ENCODE data around the gene C20orf96.

The C20orf96 gene

DNA sequence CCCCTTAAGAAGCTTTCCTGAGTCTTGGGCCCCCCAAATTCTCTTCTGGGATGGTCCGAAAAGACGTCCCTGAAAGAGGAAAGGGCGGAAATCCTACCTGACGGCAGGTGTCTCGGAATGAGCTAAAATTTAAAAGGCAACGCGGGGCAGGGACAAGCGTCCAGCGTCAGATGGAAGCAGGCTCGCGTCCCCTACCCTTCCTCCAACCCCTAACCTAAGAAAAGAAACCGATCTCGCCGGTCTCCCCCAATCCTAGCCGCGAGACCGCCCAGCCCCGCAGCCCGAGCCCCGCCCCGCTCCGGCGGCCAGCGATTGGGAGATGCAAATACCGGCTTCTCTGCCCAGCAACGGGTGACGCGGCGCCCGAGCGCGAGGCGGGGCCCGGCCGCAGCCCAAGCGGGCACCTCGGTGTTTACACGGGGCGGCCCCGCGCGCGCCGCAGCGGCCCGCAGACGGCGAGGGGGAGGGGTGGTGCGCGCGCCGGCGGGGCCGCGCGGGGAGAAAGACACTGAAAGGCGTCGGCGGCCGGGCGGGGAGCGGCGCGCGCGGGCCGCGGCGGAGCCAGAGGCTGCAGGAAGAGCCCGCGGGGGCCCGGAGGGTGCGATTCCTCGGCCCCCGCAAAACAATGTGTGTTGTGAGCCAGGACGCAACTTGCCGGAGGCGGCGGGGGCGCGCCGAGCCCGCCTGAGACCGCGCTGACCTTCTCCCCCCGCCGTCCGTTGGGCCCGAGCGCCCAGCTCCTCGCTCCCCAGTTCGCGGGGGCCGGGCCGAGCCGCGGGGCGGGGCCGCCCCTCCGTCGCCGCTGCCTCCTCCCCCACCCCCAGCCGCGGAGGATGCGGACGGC is 34.7 kb upstream of the C20orf96 start, which contains the start of gene SOX12:
TSS of gene SOX12 (plus strand) at position 508 of the 844 bp plus-strand sequence. CDS start 373 bp downstream, outside the sequence.
- no peaks in the 10 kb centered on the region for H3K27me3 ChIP-seq (replicated peaks)

DNA sequence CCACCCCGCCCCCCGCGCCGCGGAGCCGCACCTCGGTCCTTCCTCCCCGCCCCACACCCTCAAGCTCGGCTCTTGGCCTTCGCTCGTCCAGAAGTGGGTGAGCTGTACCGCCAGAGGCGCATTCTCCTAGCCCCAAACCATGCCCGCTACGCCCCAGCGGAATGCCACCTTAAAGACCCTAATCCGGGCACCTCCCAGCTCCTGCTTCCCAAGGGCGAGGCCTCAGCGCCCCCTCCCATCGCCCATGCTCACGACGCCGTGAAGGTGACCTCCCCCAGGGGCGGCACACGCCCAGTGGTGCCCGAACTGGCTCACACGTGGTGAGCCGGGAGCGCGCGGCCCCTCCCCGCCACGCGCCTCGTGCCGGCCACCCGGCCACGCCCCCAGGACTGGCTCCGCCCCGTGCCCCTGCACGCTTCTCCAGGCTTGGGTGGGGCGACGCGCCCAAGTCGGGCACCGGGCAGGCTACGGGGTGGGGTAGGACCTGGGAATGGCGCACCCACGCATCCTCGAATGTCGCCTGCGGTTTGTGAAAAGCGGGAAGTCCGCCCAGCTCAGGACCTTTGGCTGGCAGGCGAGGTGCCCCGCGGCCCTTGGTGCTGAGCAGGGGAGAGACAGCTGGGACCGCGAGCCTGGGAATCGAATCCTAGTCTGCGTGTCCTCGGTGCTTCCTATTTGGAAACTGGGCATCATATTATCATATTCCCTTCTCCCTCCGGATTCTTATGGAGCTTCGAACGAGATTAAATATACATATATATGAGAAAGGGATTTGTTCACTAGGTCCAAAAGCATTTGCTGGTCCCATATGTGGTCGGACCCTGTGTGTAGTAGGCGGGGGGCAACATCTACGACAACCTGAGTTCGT is 33.9 kb upstream of the C20orf96 start:
- TF ChIP-seq, protein P1, sequence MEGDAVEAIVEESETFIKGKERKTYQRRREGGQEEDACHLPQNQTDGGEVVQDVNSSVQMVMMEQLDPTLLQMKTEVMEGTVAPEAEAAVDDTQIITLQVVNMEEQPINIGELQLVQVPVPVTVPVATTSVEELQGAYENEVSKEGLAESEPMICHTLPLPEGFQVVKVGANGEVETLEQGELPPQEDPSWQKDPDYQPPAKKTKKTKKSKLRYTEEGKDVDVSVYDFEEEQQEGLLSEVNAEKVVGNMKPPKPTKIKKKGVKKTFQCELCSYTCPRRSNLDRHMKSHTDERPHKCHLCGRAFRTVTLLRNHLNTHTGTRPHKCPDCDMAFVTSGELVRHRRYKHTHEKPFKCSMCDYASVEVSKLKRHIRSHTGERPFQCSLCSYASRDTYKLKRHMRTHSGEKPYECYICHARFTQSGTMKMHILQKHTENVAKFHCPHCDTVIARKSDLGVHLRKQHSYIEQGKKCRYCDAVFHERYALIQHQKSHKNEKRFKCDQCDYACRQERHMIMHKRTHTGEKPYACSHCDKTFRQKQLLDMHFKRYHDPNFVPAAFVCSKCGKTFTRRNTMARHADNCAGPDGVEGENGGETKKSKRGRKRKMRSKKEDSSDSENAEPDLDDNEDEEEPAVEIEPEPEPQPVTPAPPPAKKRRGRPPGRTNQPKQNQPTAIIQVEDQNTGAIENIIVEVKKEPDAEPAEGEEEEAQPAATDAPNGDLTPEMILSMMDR (IDR thresholded peaks at IDR 0.05; ENCODE audit: low read depth, low read length, missing control alignments): peak; percentile 64
- in situ Hi-C loops (cut with HindIII; ENCODE audit: low pct_ligation_motif_present, low sequenced_read_pairs): no loop called here
- no peaks in the 10 kb centered on the region for H3K27me3 ChIP-seq (replicated peaks)
- H3K36me3 ChIP-seq (replicated peaks): no peaks in the 10 kb centered on the region
- peak; percentile 48 for DNase-seq
- H3K4me3 ChIP-seq (ENCODE audit: low read depth, low read length): peak overlapping the region; percentile 71
- peak overlapping the region; percentile 61 for H3K27ac ChIP-seq

More for the DNA sequence above, 34.7 kb upstream of the C20orf96 start, which contains the start of gene SOX12:
- no peaks in the 10 kb centered on the region for H3K36me3 ChIP-seq (replicated peaks)
- DNase-seq: peak; percentile 87
- in situ Hi-C loops (cut with HindIII; ENCODE audit: low pct_ligation_motif_present, low sequenced_read_pairs): no loop called here
- H3K4me3 ChIP-seq (ENCODE audit: low read depth, low read length): peak within 1 kb of the TSS; percentile 71
- peak within 1 kb of the TSS; percentile 77 for H3K27ac ChIP-seq
- TF ChIP-seq, protein P1 (IDR thresholded peaks at IDR 0.05; ENCODE audit: low read depth, low read length, missing control alignments): no peak

DNA sequence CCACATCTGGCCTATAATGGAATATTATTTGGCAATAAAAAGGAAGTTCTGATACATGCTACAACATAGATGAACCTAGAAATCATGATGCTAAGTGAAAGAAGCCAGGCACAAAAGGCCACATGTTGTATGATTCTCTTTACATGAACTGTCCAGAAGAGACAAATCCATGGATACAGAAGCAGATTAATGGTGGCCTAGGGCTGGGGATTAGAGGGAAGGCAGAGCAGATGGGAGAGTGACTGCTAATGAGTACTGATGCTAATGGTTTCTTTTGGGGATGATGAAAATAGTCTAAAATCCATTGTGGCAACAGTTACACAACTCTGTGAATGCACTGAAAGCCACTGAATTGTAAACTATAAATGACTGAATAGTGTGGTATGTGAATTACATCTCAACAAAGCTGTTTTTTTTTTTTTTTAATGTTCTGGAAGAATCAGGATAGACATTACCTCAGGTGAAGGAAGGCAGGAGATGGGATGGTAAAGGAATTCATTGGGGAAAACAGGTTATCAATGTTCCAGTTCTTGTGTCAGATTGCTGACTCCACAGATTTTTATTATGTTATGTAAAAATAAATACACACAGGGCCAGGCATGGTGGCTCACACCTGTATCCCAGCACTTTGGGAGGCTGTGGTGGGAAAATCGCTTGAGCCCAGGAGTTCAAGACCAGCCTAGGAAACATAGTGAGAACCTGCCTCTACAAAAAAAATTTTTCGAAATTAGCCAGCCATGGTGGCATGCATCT is 25.9 kb upstream of the C20orf96 start:
- Histone ChIP-seq H3K4me3 (ENCODE audit: low read depth, low read length) (no peak overlapping the region), H3K27me3 (replicated peaks) (no peaks in the 10 kb centered on the region), H3K36me3 (replicated peaks) (no peaks in the 10 kb centered on the region), H3K27ac (no peak overlapping the region)
- in situ Hi-C loops (cut with HindIII; ENCODE audit: low pct_ligation_motif_present, low sequenced_read_pairs): no loop called here
- DNase-seq: no peak
- TF ChIP-seq, protein P1 (IDR thresholded peaks at IDR 0.05; ENCODE audit: low read depth, low read length, missing control alignments): no peak

- in situ Hi-C loops (cut with HindIII; ENCODE audit: low pct_ligation_motif_present, low sequenced_read_pairs): no loop called here
- H3K27ac ChIP-seq: no peak overlapping the region
- H3K4me3 ChIP-seq (ENCODE audit: low read depth, low read length): no peak overlapping the region
- no peaks in the 10 kb centered on the region for H3K36me3 ChIP-seq (replicated peaks)
- DNase-seq: peak; percentile 66
- H3K27me3 ChIP-seq (replicated peaks): no peaks in the 10 kb centered on the region
- TF ChIP-seq, protein P1 (IDR thresholded peaks at IDR 0.05; ENCODE audit: low read depth, low read length, missing control alignments): no peak
Measured at GRCh38 chr20:313948-314347, 23.4 kb upstream of the C20orf96 start.

DNA sequence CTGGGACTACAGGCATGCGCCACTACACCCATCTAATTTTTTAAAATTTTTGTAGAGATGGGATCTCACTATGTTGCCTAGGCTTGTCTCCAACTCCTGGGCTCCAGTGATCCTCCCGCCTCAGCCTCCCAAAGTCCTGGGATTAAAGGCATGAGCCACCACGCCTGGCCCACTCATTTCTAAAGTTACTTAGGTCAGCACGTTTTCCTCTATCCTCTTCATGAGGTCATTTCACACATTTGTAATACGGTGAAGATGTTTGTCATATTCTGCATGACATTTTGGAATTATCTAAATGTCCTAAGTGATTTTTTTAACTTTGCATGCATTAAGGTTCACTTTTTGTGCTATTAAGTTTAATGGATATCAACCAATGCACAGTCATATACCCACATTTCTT is 22.9 kb upstream of the C20orf96 start:
- Histone ChIP-seq H3K4me3 (ENCODE audit: low read depth, low read length) (no peak overlapping the region), H3K36me3 (replicated peaks) (no peaks in the 10 kb centered on the region), H3K27ac (no peak overlapping the region), H3K27me3 (replicated peaks) (no peaks in the 10 kb centered on the region)
- no peak for DNase-seq
- in situ Hi-C loops (cut with HindIII; ENCODE audit: low pct_ligation_motif_present, low sequenced_read_pairs): no loop called here
- TF ChIP-seq, protein P1 (IDR thresholded peaks at IDR 0.05; ENCODE audit: low read depth, low read length, missing control alignments): no peak
